Measurements from ENCODE around the gene TBX19.

DNA sequence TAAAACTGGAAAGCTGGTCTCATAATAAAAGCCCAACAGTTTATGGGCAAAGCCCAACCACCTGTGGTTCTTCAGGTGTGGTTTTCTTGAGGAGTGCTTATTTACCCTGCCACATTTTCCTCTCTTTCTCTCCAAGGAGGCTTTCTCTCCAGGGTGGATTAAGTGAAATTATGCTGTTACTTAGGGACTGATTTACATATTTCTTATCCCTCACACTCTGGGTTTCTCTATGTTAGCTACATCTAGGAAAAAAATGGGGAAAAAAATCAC lies 4.8 kb downstream of the TBX19 start:
- TF ChIP-seq TAF1 (IDR thresholded peaks at IDR 0.05; ENCODE audit: borderline replicate concordance, low read depth, low read length) (no peak), ZZZ3 (IDR thresholded peaks at IDR 0.05; ENCODE audit: control insufficient read depth, insufficient read length, low read depth) (no peak), SPI1 (IDR thresholded peaks at IDR 0.05; ENCODE audit: borderline replicate concordance, insufficient read depth, low read depth, low read length) (no peak), DPF2 (IDR thresholded peaks at IDR 0.05) (no peak), LARP7 (IDR thresholded peaks at IDR 0.05) (no peak), EZH2 (IDR thresholded peaks at IDR 0.05; ENCODE audit: borderline replicate concordance, control insufficient read depth, low read depth, low read length) (no peak)
- TF ChIP-seq, protein P1, sequence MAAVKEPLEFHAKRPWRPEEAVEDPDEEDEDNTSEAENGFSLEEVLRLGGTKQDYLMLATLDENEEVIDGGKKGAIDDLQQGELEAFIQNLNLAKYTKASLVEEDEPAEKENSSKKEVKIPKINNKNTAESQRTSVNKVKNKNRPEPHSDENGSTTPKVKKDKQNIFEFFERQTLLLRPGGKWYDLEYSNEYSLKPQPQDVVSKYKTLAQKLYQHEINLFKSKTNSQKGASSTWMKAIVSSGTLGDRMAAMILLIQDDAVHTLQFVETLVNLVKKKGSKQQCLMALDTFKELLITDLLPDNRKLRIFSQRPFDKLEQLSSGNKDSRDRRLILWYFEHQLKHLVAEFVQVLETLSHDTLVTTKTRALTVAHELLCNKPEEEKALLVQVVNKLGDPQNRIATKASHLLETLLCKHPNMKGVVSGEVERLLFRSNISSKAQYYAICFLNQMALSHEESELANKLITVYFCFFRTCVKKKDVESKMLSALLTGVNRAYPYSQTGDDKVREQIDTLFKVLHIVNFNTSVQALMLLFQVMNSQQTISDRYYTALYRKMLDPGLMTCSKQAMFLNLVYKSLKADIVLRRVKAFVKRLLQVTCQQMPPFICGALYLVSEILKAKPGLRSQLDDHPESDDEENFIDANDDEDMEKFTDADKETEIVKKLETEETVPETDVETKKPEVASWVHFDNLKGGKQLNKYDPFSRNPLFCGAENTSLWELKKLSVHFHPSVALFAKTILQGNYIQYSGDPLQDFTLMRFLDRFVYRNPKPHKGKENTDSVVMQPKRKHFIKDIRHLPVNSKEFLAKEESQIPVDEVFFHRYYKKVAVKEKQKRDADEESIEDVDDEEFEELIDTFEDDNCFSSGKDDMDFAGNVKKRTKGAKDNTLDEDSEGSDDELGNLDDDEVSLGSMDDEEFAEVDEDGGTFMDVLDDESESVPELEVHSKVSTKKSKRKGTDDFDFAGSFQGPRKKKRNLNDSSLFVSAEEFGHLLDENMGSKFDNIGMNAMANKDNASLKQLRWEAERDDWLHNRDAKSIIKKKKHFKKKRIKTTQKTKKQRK (IDR thresholded peaks at IDR 0.05; ENCODE audit: low read depth, low read length) = no peak
- TF ChIP-seq, protein P2, sequence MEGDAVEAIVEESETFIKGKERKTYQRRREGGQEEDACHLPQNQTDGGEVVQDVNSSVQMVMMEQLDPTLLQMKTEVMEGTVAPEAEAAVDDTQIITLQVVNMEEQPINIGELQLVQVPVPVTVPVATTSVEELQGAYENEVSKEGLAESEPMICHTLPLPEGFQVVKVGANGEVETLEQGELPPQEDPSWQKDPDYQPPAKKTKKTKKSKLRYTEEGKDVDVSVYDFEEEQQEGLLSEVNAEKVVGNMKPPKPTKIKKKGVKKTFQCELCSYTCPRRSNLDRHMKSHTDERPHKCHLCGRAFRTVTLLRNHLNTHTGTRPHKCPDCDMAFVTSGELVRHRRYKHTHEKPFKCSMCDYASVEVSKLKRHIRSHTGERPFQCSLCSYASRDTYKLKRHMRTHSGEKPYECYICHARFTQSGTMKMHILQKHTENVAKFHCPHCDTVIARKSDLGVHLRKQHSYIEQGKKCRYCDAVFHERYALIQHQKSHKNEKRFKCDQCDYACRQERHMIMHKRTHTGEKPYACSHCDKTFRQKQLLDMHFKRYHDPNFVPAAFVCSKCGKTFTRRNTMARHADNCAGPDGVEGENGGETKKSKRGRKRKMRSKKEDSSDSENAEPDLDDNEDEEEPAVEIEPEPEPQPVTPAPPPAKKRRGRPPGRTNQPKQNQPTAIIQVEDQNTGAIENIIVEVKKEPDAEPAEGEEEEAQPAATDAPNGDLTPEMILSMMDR (IDR thresholded peaks at IDR 0.05 in 2 of 3, conservative IDR thresholded peaks at IDR 0.05 in 1 of 3; ENCODE audit: control insufficient read depth in 2 of 3, extremely low read depth in 1 of 3, insufficient read depth in 1 of 3, low read depth in 3 of 3, low read length in 3 of 3) = no peak
- TF ChIP-seq, protein P3, sequence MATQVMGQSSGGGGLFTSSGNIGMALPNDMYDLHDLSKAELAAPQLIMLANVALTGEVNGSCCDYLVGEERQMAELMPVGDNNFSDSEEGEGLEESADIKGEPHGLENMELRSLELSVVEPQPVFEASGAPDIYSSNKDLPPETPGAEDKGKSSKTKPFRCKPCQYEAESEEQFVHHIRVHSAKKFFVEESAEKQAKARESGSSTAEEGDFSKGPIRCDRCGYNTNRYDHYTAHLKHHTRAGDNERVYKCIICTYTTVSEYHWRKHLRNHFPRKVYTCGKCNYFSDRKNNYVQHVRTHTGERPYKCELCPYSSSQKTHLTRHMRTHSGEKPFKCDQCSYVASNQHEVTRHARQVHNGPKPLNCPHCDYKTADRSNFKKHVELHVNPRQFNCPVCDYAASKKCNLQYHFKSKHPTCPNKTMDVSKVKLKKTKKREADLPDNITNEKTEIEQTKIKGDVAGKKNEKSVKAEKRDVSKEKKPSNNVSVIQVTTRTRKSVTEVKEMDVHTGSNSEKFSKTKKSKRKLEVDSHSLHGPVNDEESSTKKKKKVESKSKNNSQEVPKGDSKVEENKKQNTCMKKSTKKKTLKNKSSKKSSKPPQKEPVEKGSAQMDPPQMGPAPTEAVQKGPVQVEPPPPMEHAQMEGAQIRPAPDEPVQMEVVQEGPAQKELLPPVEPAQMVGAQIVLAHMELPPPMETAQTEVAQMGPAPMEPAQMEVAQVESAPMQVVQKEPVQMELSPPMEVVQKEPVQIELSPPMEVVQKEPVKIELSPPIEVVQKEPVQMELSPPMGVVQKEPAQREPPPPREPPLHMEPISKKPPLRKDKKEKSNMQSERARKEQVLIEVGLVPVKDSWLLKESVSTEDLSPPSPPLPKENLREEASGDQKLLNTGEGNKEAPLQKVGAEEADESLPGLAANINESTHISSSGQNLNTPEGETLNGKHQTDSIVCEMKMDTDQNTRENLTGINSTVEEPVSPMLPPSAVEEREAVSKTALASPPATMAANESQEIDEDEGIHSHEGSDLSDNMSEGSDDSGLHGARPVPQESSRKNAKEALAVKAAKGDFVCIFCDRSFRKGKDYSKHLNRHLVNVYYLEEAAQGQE (IDR thresholded peaks at IDR 0.05; ENCODE audit: low read depth, low read length) = no peak
